Neural progenitor cell (in vitro differentiated cells): Measurements from ENCODE around the gene FBXO46. TPM values are rescaled to one million over a fixed set of nuclear protein-coding genes. Genes with fewer than 3 reads are reported as not detected.
A peak's percentile ranks its signal among the peaks of the same experiment; 100 is the strongest.

Source experiments
- DNase-seq: peaks from one replicate; pipeline ENCODE4 v3.0.0-alpha.2; 2016; ENCODE audit warnings: low spot score
- H2AFZ ChIP-seq: fragments of 200-600 bp; sonication (generic); replicated peaks from 2 replicates; pipeline ENCODE4 v1.6.1; 2016; ENCODE audit warnings: antibody characterized with exemption
- H3F3A ChIP-seq: fragments of 200-600 bp; sonication (generic); 2 replicates; pipeline ENCODE4 v1.6.1; 2016; ENCODE audit warnings: antibody characterized with exemption, low read depth
- H3K27ac ChIP-seq: fragments of 200-600 bp; sonication (generic); 2 replicates; pipeline ENCODE4 v1.5.1; 2016; ENCODE audit warnings: mild to moderate bottlenecking
- H3K27me3 ChIP-seq: fragments of 200-600 bp; sonication (generic); 2 replicates; pipeline ENCODE4 v1.6.1; 2016; ENCODE audit warnings: mild to moderate bottlenecking, moderate library complexity
- H3K36me3 ChIP-seq: fragments of 200-600 bp; sonication (generic); 2 replicates; pipeline ENCODE4 v1.5.1; 2016
- H3K4me1 ChIP-seq: fragments of 200-600 bp; sonication (generic); 2 replicates; pipeline ENCODE4 v1.6.1; 2016; ENCODE audit warnings: mixed run types
- H3K4me2 ChIP-seq: fragments of 200-600 bp; sonication (generic); 2 replicates; pipeline ENCODE4 v1.6.1; 2016
- H3K4me3 ChIP-seq: fragments of 200-600 bp; sonication (generic); 2 replicates; pipeline ENCODE4 v1.5.1; 2016
- H3K79me2 ChIP-seq: fragments of 200-600 bp; sonication (generic); 2 replicates; pipeline ENCODE4 v1.6.1; 2016; ENCODE audit warnings: low read depth
- H3K9ac ChIP-seq: fragments of 200-600 bp; sonication (generic); 2 replicates; pipeline ENCODE4 v1.6.1; 2016
- H3K9me3 ChIP-seq: fragments of 200-600 bp; sonication (generic); 2 replicates; pipeline ENCODE4 v1.5.1; 2016; ENCODE audit warnings: low read depth
- H4K20me1 ChIP-seq: fragments of 200-600 bp; sonication (generic); 2 replicates; pipeline ENCODE4 v1.6.1; 2016; ENCODE audit warnings: low read depth
- H3K27ac Mint-ChIP-seq: 3 replicates; pipeline ENCODE4 v1.8.0; 2021; ENCODE audit warnings: mixed read lengths
- H3K27me3 Mint-ChIP-seq: 2 replicates; pipeline ENCODE4 v1.8.0; 2022; ENCODE audit warnings: low read depth, mild to moderate bottlenecking, inconsistent platforms, moderate library complexity, mixed read lengths; ENCODE audit not compliant: insufficient read depth
- H3K36me3 Mint-ChIP-seq: 3 replicates; pipeline ENCODE4 v1.8.0; 2021; ENCODE audit warnings: mixed read lengths
- H3K4me1 Mint-ChIP-seq: 3 replicates; pipeline ENCODE4 v1.8.0; 2021; ENCODE audit warnings: mixed read lengths
- H3K4me3 Mint-ChIP-seq: 3 replicates; pipeline ENCODE4 v1.8.0; 2021; ENCODE audit warnings: mild to moderate bottlenecking, moderate library complexity, mixed read lengths
- H3K9me3 Mint-ChIP-seq: 3 replicates; pipeline ENCODE4 v1.8.0; 2020; ENCODE audit warnings: mixed read lengths
- CTCF ChIP-seq: fragments of 200-600 bp; sonication (generic); IDR thresholded peaks from 2 replicates; pipeline ENCODE4 v1.5.1; 2017; ENCODE audit warnings: antibody characterized with exemption, mild to moderate bottlenecking
- EZH2 ChIP-seq: fragments of 200-600 bp; sonication (generic); IDR thresholded peaks from 2 replicates; pipeline ENCODE4 v1.6.1; 2017; ENCODE audit warnings: antibody characterized with exemption, mild to moderate bottlenecking, moderate library complexity
- EZH2phosphoT487 ChIP-seq: fragments of 200-600 bp; sonication (generic); IDR thresholded peaks from 2 replicates; pipeline ENCODE4 v1.6.1; 2017; ENCODE audit warnings: antibody characterized with exemption
- total RNA-seq: library from RNA; depleted of rRNA; stranded (reverse); fragments of >200 nt; gene quantifications from 2 replicates; pipeline ENCODE4 v1.2.3, GENCODE V29; 2015; ENCODE audit warnings: low replicate concordance

FBXO46 gene
- total RNA-seq, 1 donor from 2014 or later = 7.5 TPM

- Histone ChIP-seq H3K27me3 (no peaks in the 10 kb centered on the region), H3K4me1 (peaks cover 29% of the 10 kb centered on the region), H3K36me3 (no peaks in the 10 kb centered on the region), H3K9ac (no peak overlapping the region), H3K27ac (no peak overlapping the region), H3K4me3 (no peak overlapping the region), H3F3A (peaks cover 39% of the 10 kb centered on the region), H3K79me2 (peaks cover 25% of the 10 kb centered on the region), H4K20me1 (peaks cover 14% of the 10 kb centered on the region), H2AFZ (no peak overlapping the region), H3K4me2 (no peak overlapping the region), H3K9me3 (no peaks in the 10 kb centered on the region)
- TF ChIP-seq EZH2 = no peak
- no peak for TF ChIP-seq CTCF
- no peak for TF ChIP-seq EZH2phosphoT487
- DNase-seq = no peak
- H3K36me3 Mint-ChIP-seq = no peaks in the 10 kb centered on the region
- peaks cover 12% of the 10 kb centered on the region for H3K27me3 Mint-ChIP-seq
- H3K4me1 Mint-ChIP-seq = peaks cover 12% of the 10 kb centered on the region
- peak overlapping the region; percentile 30 for H3K27ac Mint-ChIP-seq
- H3K4me3 Mint-ChIP-seq = peak overlapping the region; percentile 76
- no peaks in the 10 kb centered on the region for H3K9me3 Mint-ChIP-seq
These were observed 35.1 kb upstream of the FBXO46 start for GRCh38 chr19:45765702-45766295.

- TF ChIP-seq EZH2 = no peak
- no peak for TF ChIP-seq EZH2phosphoT487
- no peak for TF ChIP-seq CTCF
- Histone ChIP-seq H3K27me3 (no peaks in the 10 kb centered on the region), H3K36me3 (no peaks in the 10 kb centered on the region), H4K20me1 (peaks cover 14% of the 10 kb centered on the region), H3K4me3 (no peak overlapping the region), H3K4me1 (peaks cover 29% of the 10 kb centered on the region), H3K27ac (no peak overlapping the region), H3K4me2 (peak overlapping the region; percentile 43), H2AFZ (no peak overlapping the region), H3K9ac (no peak overlapping the region), H3K79me2 (peaks cover 25% of the 10 kb centered on the region), H3K9me3 (no peaks in the 10 kb centered on the region), H3F3A (peaks cover 34% of the 10 kb centered on the region)
- Mint-ChIP-seq H3K27ac (peak overlapping the region; percentile 63), H3K27me3 (peaks cover 8% of the 10 kb centered on the region), H3K4me3 (peak overlapping the region; percentile 72), H3K9me3 (no peaks in the 10 kb centered on the region), H3K4me1 (peaks cover 12% of the 10 kb centered on the region), H3K36me3 (no peaks in the 10 kb centered on the region)
- DNase-seq = no peak
These were observed 34.4 kb upstream of the FBXO46 start for GRCh38 chr19:45764945-45765701.

- no peak overlapping the region for H3K27ac ChIP-seq
- peak overlapping the region; percentile 72 for H3K4me3 Mint-ChIP-seq
- H3K9ac ChIP-seq = no peak overlapping the region
- H3K79me2 ChIP-seq = peaks cover 25% of the 10 kb centered on the region
- peak; percentile 41 for DNase-seq
- peaks cover 29% of the 10 kb centered on the region for H3K4me1 ChIP-seq
- H2AFZ ChIP-seq = no peak overlapping the region
- peak overlapping the region; percentile 43 for H3K4me2 ChIP-seq
- no peaks in the 10 kb centered on the region for H3K27me3 ChIP-seq
- H3K36me3 Mint-ChIP-seq = no peaks in the 10 kb centered on the region
- H3K27ac Mint-ChIP-seq = peak overlapping the region; percentile 63
- TF ChIP-seq CTCF (peak; percentile 10), EZH2 (no peak)
- H3F3A ChIP-seq = peaks cover 29% of the 10 kb centered on the region
- peaks cover 12% of the 10 kb centered on the region for H3K4me1 Mint-ChIP-seq
- no peaks in the 10 kb centered on the region for H3K9me3 ChIP-seq
- no peaks in the 10 kb centered on the region for H3K36me3 ChIP-seq
- peaks cover 8% of the 10 kb centered on the region for H3K27me3 Mint-ChIP-seq
- peaks cover 14% of the 10 kb centered on the region for H4K20me1 ChIP-seq
- H3K4me3 ChIP-seq = no peak overlapping the region
- H3K9me3 Mint-ChIP-seq = no peaks in the 10 kb centered on the region
These were observed 33.8 kb upstream of the FBXO46 start for GRCh38 chr19:45764475-45764874.
